Osteoblast (primary cell): ENCODE measurements around the gene NFATC4. TPM values are rescaled to one million over a fixed set of nuclear protein-coding genes. Genes with fewer than 3 reads are reported as not detected.
"Not testable (repeated sequence)": the region's sequence is repeated elsewhere in the genome, so short reads cannot be mapped to it uniquely, and the experiment has no call there.

Experiments used
- DNase-seq: peaks from one replicate; pipeline ENCODE4 v3.0.0; 2011; ENCODE audit warnings: low spot score, mixed read lengths; ENCODE audit not compliant: insufficient read length; ENCODE audit errors: missing footprints
- H2AFZ ChIP-seq: 2 replicates; pipeline ENCODE4 v1.6.0; 2011; ENCODE audit warnings: mild to moderate bottlenecking, low read length
- H3K27ac ChIP-seq: 2 replicates; pipeline ENCODE4 v1.5.1; 2011; ENCODE audit warnings: mild to moderate bottlenecking, low read depth, low read length, moderate library complexity
- H3K27me3 ChIP-seq: 2 replicates; pipeline ENCODE4 v1.6.0; 2012; ENCODE audit warnings: mild to moderate bottlenecking, control low read depth, inconsistent platforms, low read length, moderate library complexity; ENCODE audit not compliant: insufficient read depth
- H3K36me3 ChIP-seq: 2 replicates; pipeline ENCODE4 v1.5.1; 2011; ENCODE audit warnings: mild to moderate bottlenecking, low read length, control low read depth, moderate library complexity; ENCODE audit not compliant: insufficient read depth
- H3K4me1 ChIP-seq: 2 replicates; pipeline ENCODE4 v1.5.1; 2011; ENCODE audit warnings: mild to moderate bottlenecking, low read length, control low read depth, moderate library complexity; ENCODE audit not compliant: insufficient read depth
- H3K4me2 ChIP-seq: 2 replicates; pipeline ENCODE4 v1.6.0; 2011; ENCODE audit warnings: mild to moderate bottlenecking, low read length; ENCODE audit not compliant: insufficient read depth
- H3K4me3 ChIP-seq: fragments of 200-600 bp; sonication (generic); 3 replicates; pipeline ENCODE4 v1.5.1; 2012; ENCODE audit warnings: mild to moderate bottlenecking, low read length, inconsistent platforms; ENCODE audit not compliant: insufficient read depth
- H3K79me2 ChIP-seq: 2 replicates; pipeline ENCODE4 v1.6.0; 2012; ENCODE audit warnings: mild to moderate bottlenecking, low read length, control low read depth, inconsistent platforms; ENCODE audit not compliant: insufficient read depth
- H3K9me3 ChIP-seq: 2 replicates; pipeline ENCODE4 v1.5.1; 2011; ENCODE audit warnings: low read depth, low read length, control low read depth
- H4K20me1 ChIP-seq: 2 replicates; pipeline ENCODE4 v1.6.0; 2012; ENCODE audit warnings: mild to moderate bottlenecking, low read length, control low read depth; ENCODE audit not compliant: insufficient read depth
- CTCF ChIP-seq: IDR thresholded peaks from 2 replicates; pipeline ENCODE4 v1.5.1; 2011; ENCODE audit warnings: mild to moderate bottlenecking, low read depth, low read length, moderate library complexity; ENCODE audit errors: extremely low read depth
- total RNA-seq: library from RNA; depleted of rRNA; stranded (reverse); fragments of >200 nt; gene quantifications from 2 replicates; pipeline ENCODE4 v1.2.3, GENCODE V29; 2012

Gene NFATC4
- total RNA-seq, 1 donor = 107 TPM

GRCh38 chr14:24327914-24328313 is 40.1 kb upstream of the NFATC4 start:
- H3K9me3 ChIP-seq, H3K36me3 ChIP-seq, H3K27me3 ChIP-seq, H3K27ac ChIP-seq, H2AFZ ChIP-seq, H3K79me2 ChIP-seq, DNase-seq, H3K4me2 ChIP-seq, H3K4me1 ChIP-seq, H3K4me3 ChIP-seq, H4K20me1 ChIP-seq: not testable (repeated sequence)
- peak; percentile 42 for TF ChIP-seq CTCF

GRCh38 chr14:24329073-24329663 is 38.8 kb upstream of the NFATC4 start:
- H3K27me3 ChIP-seq = no peaks in the 10 kb centered on the region
- no peak for TF ChIP-seq CTCF

GRCh38 chr14:24329736-24330135 is 38.2 kb upstream of the NFATC4 start:
- no peak for DNase-seq
- no peak overlapping the region for H3K4me3 ChIP-seq

More at GRCh38 chr14:24329073-24329663, 38.8 kb upstream of the NFATC4 start:
- Histone ChIP-seq H3K36me3 (peaks cover 5% of the 10 kb centered on the region), H3K4me3 (no peak overlapping the region), H3K4me2 (no peak overlapping the region), H3K9me3 (no peaks in the 10 kb centered on the region), H3K79me2 (no peaks in the 10 kb centered on the region), H4K20me1 (no peaks in the 10 kb centered on the region), H3K4me1 (peaks cover 11% of the 10 kb centered on the region), H3K27ac (no peak overlapping the region), H2AFZ (no peak overlapping the region)
- peak; percentile 66 for DNase-seq

More at GRCh38 chr14:24329736-24330135, 38.2 kb upstream of the NFATC4 start:
- Histone ChIP-seq H3K27me3 (no peaks in the 10 kb centered on the region), H3K36me3 (peaks cover 5% of the 10 kb centered on the region), H3K9me3 (no peaks in the 10 kb centered on the region), H4K20me1 (no peaks in the 10 kb centered on the region), H3K4me2 (no peak overlapping the region), H3K79me2 (no peaks in the 10 kb centered on the region), H3K27ac (no peak overlapping the region), H3K4me1 (peaks cover 11% of the 10 kb centered on the region), H2AFZ (no peak overlapping the region)
- TF ChIP-seq CTCF = no peak
